GM19397 (cell line): ENCODE data around the gene KIF1C.
A peak's percentile ranks its signal among the peaks of the same experiment; 100 is the strongest.

Experiments used
- ATAC-seq: cut with Tn5 transposase; IDR thresholded peaks from one replicate; pipeline ENCODE4 v1.9.1; 2021; ENCODE audit warnings: mild to moderate bottlenecking, moderate library complexity; ENCODE audit not compliant: unreplicated experiment

The KIF1C gene

DNA sequence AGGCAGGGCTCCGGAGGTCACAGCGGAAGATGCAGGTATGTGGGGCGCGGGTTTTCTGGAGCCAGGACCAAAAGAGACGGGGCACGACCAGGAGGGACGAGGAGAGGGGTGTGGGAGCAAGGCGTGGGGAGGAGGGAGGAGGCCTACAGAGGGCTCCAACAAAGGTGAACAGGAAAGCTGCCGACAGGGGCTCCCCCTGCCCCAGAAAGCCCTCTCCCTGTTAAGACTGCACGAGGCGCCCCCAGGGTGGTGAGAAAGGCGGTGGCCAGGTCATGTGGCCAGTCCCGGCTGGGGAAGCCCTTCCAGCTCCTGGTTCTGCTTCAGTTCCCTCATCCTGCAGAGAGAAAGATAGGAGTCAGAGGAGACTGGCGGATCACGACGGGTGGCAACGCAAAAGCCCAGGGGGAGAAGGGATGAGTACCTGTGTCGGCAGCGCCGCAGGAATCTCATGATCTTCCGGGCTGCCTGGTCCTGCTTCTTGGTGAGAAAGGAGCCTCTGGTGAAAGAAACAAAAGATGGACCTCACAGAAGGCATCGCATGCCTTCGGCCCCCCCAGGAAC, 29.2 kb upstream of the KIF1C start:
- ATAC-seq, result no peak

DNA sequence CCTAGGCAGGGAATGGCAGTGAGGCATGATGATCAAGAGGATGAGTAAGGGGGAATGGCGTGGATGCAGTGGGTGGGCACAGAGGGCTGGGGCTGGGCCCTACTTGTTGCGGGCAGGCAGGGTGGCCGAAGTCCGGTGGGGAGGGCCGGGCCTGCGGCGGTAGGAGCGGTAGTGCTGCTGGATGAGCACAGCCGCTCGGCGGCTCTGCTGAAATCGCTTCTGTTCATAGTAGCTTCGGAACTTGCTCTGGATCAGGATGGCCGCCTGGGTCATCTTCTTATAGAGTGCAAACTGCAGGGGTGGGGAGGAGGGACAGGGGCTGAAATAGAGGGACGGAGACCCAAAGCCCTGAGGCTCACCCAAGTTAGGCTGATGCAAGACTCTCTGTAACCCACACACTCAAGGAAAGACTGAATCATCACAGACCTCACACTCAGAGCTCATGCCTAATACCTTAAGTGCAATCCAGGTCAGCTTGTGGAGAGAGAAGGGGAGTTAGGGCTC, 28.7 kb upstream of the KIF1C start:
- ATAC-seq, result no peak

DNA sequence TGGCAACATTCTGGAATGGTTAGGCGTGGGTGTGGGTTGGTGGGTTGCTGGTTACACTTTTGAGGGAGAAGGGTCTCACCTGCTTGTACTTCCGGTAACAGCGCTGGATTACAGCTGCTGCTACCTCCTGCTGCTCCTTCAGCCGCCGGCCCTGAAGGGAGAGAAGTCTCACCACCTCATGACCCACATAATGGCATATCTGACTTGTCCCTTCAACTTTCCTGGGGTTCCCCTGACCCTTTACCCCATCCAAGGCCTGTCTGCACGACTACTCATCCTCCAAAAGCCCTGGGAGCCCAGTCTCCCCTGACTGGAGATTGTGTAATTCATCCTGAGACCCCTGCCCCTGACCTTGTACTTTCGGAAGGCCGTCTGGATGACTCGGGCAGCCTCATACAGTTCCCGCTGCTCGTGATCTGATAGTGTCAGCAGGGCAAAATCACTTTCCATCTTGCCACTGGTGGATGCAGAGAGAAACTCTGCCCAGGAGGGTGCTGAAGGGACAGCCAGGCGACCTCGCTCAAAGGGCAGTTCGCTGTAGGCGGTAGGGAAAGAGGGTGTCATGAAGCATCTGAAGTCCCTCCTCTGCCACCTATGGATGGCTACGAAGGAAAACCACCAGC, 28.1 kb upstream of the KIF1C start:
- no peak for ATAC-seq

DNA sequence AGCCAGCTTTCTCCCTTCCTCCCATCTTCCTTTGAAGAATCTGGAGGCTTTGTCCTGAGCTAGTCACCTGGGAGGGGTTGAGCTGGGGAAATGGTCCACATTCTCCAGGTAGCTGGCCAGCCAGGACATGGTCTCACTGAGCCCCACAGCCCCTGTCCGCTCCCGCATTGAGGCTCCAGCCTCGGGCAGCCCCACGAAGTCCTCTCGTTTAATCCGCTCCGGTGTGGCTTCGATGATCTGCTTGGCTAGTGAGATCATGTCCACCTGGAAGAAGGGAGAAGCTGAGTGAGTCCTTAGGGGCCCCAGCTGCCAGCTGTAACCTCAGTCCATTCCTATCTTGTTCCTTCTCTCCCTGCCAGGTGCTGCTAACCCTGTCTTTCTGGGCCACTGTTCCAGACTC, 27.5 kb upstream of the KIF1C start:
- ATAC-seq, result no peak

DNA sequence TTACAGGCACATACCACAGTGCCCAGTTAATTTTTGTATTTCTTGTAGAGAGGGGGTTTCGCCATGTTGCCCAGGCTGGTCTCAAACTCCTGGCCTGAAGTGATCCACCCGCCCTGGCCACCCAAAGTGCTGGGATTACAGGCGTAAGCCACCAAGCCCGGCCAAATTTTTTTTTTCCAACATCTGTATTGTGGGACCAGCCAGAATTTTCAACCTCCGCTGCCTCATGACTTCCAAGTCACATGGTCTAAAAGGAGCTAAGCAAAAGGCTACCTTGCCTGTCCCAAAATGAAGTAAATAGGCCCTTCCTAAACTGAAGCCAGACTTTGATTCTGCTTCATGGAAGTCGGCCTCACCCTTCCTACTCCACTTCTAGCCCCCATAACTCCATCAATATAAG, 25.9 kb upstream of the KIF1C start:
- ATAC-seq, result no peak

DNA sequence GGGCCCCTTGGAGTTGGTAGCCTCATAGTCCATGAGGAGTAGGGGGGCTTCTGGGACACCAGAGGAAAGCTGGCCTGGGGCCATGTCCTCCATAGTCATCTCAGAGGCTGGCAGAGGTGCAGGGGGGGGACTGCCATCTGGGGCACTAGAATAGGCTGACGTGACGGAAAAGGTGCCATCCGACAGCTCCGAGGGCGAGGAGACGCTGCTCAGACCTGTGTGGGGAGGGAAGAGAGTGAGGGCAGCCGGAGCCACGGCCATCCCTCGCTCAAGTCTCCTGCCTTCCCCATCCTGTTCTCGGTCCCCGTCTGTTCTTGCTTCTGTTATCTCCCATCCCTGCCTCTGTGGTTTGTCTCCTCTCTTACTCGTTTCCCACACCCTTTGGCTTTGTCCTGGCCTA, 25.4 kb upstream of the KIF1C start:
- no peak for ATAC-seq

DNA sequence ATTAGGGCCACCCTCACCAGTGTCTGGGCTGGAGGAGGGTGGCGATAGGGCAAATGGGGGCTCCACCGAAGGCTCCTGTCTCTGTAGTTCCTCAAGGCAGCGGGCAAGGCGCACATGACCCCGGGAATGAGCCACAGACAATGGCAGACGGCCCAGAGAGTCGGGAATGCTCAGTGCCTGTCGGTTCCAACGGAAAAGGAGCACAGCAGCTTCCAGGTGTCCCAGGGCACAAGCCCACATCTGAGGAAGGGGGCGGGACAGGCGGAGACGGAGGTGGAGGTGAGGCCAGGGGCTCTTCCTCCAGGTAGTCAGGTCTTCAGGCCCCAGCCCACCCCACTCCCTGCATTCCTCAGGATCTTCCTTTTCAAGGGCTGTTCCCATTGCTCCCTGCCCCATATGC, 25.0 kb upstream of the KIF1C start:
- no peak for ATAC-seq

DNA sequence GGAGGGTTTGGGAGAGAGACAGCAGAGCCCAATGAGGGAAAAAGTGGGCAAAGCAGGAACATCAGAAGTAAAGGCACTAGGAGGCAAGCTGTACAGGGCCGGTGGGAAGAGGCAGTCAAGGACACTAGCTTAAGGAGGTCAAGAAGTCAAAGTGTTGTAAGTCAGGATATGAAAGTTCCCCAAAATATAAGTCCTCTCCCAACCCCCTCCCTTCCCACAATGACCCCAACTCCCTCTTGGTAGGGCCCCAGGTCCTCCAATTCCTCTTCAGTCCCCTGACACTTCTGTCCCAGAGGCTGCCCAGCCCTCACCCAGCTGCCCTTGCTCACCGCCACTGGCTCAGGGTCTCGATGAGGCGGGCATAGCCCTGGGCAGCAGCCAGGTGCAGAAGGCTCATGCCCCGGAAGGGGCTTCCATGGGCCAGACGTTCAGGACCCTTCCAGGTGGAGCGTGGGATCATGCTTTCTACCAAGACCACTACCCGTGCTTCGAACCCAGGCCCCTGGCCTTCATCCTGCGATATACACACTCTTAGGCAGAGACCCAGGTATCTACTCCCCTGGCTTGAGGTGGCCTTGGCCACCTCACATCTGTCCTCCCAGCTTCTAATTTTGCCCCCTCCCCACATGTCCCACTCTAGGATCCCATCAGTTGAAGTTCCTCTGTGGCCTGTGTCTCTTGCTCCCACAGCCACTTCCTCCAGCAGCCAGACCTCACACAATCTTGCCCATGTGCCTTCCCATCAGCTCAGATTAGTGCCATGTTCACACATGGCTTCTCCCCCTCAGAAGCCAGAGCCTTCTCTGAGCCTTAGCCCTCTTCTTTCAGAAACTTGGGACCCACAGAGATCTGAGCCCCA, 24.3 kb upstream of the KIF1C start:
- ATAC-seq, result no peak

DNA sequence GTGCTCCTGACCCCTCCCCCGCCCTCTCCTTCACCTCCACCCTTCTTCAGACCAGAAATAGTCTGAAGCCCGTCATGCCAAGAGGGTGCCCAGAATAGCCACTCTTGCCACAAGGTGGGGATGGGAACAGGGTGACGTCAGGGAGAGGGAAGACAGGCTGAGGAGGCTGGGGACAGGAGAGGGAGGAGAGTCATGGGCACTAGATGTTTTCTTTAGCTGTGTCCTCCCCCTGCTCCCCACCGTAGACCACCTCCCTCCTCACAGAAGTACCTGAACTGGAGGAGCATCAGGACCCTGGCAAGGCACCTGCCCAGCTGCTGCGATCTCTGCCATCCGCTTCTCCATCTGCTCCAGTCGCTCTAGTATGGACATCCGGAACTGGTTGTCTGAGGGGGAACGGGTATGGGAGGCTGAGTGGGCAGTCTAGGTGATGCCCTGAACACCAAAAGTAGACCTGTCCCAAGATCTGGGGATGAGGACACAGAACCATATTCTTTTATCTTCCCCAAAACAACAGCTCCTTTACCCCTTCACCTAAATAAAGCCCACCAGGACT, 23.6 kb upstream of the KIF1C start:
- ATAC-seq, result no peak

DNA sequence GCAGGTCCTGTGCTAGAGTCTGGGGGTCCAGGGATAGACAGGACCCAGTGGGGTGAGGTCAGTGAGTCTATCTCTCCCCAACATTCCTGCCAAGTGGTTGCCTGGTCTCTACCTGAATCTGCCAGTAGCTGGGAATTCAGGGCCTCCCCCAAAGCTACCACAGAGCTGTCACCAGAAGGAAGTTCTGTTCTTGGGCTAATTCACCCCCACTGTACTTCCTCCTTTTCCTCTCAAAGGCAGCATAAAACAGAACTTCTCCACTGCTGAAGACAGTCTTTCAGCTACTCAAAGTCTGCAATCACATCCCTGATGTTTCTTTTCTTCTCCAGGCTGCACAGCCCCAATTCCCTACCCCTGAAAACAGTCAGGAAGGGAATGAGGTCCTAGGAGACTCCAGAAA, 19.0 kb upstream of the KIF1C start:
- ATAC-seq, result no peak

DNA sequence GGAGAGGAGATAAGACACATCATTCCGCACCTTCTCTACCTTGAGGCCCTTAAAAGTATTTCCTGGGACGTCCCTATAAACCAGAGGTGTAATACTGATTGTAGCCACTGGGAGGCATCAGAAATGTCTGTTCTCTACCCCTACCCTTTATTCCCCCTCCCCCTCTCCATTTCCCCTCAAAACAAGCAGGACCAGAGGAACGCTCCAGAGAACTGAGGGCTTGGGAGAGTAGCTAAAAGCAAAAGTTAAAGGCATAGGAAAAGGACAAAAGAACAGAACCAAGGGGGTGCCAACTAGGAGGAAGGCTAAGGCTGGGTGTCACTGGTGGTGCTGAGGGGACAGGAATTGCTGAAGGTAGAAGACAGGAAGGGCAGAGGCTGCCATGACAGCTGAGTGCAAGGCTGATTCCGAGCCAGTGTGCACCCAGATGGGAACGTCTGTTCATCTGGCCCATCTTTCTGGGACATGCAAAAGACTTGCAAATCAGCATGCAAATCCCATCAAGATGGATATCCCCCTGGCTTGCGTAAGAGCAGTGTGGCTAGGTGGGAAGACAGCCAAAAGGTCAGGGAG, 17.0 kb upstream of the KIF1C start:
- ATAC-seq, result no peak

DNA sequence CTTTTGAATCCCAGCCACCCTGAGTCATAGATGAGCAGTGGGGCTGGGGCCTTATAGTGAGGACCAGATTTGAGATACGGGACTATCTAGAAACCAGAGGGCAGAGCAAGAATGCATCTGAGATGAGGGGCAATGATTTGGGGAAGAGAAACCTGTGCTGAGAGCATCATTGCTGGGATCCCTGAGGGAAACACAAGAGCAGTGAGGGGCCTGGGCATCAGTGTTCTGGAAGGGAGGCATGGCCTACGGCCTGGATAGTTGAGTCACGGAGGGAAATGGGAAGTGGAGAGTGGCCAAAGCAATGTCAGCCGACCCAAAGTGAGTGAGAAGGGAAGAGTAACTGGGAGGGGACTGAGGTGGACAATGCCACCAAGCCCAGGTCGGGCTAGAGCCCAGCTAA, 15.4 kb upstream of the KIF1C start:
- no peak for ATAC-seq

DNA sequence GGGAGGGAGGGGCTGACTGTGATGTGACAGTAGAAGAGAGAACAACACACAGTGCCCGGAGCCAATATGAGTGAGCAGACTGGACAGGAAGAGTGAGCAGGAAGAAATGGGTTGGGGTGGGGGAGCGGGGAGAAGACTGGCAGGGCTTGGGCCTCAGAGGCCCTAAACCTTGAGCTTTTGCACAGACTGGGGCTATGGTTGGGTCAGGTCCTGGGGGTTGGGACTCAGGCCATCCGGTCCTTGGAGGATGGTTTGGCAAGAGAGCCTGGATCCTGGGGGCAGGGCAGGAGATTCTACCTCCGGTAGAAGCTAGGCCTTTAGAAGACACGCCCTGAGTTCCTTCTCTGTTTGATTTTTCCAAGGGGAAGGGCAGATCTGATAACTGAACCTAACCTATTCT, 11.3 kb upstream of the KIF1C start:
- ATAC-seq, result no peak

DNA sequence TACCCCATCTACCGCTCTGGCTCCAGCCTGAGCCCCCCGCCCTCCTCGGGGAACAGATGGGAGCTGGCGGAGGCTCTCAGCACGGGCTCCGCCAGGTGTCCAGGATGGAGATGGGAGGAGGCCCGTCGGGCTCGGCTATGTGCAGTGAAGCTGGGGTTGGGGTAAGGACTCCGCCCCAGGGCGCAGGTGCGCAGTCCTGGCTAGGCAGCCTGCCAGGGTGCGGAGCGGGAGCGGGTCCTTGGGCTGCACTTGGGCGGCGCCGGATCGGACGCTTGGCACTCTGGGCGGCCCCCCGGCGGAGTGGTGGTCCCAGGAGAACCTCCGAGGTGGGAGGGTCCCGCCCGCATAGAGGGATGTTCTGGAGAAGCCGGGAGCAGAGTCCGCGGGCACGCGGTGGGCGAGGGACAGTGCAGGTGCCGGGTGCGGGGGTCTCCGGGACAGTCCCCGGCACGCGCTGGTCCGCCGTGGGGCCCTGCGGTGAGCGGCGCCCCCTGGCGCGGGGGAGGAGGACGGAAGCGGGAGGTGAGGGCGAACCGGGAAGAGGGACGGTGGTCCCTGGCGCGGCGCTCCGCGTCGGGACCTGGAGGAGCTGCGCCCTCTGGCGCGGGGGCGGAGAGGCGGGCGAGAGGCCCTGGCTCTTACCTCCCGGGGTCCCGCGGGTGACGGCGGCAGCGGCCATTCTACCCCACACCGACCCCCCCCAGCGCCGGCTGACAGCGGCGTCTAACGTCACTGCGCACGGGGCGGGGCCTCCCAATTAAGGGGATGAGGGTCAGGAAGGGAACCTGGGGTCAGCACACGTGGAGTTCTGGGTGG, 10.6 kb upstream of the KIF1C start, which contains the start of gene CAMTA2:
TSS of gene CAMTA2 (minus strand) at position 725 of the 816 bp plus-strand sequence. CDS start 1,453 bp downstream, outside the sequence.
- peak; percentile 65 for ATAC-seq

DNA sequence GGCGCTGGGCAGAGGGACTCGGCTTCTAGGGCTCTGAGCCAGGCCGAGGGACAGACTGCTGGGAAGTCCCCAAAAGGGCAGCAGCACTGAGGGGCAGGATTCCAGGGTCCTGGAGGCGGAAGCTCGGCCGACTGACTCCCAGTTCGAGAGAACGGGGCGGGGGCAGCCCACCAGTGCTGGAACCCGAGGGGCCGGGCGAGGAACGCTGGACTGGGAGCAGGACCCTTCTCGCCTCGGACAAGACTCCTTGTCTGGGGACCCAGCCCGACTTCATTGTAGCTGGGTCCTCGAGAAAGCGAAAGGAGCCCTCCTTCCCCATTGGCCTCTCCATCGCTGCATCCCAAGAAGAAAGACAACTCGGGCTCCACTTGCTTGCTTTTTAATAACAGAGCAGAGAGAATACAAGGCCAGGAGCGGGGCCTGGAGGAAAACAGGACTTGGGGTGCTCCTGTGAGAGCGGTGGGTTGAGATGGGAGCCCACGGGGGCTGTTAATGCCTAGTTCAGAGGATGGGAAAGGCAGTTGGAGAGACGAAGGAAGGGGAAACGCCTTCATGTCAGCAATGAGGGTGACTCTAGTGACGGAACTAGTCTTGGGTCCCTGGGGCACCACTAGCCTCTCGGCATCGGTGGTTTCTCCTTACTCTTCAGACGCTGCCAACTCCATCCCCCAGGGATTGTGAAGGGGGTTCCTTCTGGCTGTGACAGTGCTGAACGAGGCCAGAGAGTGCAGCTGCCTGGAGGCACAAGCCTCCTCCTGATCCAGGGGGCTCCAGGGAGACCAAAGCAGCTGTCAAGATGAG, 9.8 kb upstream of the KIF1C start:
- ATAC-seq, result no peak

DNA sequence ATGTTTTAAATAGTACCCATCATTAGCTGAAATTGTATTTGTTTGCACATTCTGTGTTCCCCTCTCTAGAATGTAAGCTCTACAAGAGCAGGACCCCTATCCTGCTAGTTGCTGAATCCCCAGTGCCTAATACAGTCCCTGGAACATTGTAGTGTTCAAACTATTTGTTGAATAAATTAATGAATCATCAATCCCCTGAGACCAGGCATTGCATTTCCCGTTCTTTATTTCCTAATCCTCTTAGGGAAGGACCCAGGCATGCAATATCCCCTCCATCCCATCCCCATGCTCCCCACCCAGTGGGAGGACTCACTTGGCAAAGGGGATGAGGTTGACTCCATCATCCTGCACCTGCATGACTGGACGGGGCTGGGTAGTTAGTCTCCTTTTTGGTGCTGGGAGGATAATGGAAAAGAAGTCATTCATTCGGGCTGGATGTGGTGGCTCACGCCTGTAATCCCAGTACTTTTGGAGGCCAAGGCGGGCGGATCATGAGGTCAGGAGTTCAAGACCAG, 3.6 kb upstream of the KIF1C start:
- ATAC-seq, result no peak

DNA sequence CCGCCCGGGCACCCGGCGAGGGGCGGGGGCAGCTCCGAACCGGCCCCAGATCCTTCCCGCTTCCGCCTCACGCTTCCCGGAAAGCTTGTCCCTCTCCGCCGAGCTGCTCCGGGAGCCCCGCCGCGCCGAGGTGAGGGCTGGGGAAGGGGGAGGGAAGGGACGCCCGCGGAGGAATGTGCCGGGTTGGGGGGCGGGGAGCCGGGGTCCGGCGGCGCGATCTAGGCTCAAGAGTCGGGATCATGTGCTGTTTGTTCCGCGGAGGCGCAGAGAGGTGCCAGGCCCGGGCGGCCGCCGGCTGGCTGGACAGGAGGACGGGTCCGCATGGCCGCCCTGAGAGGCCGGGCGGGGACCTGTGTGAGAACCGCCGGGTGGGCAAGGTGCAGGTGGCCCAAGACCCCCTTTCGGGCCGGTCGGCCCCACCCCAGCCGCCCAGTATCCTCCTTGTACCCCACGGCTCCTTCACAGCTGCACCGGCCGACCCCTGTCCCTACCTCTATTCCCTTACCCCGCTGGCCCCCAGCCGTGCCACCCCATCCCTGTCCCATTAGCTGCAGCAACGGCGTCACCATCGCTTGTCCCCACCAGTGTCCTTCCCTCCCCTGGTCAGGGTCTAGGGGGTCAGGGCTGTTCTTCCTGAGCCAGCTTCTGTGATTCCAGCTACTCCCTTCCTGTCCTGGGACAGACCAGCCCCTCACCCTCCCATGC, 429 bp downstream of the KIF1C start:
- ATAC-seq, result peak; percentile 11

DNA sequence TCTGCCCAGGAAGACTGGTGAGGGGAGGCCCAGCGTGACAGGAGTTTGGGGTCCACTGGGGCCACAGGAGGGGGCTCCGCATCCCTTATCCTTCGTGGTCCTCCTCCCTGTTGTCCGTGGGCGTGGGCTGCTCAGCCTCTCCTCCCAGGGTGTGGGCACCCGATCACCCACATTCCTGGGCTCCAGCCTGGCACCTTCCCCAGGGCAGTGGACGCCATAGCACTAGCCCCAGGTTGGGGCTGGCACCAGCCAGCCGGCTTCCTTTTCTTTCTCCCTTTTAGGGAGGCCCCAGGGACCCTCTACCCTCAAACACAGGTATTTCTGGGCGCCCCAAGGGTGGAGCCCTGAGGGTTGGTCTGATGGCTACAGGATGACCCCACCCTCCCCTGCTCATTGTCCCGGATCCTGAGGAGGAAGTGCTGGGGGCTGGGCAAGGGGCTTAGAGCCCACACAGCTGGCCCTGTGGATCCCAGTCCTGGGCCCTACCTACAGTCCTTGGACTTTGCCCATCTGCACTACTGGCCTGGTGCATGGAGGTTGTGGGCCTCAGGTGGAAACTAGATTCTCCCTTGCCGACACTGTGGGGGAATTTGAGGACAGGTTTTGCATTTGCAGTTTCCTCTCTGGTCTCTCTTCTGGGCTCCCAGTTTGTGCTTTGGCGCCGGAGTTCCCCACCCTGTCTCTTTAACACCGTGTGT, 1.1 kb downstream of the KIF1C start:
- ATAC-seq, result no peak
